ENCODE data around the gene PROP1.
"Not testable (repeated sequence)": the region's sequence is repeated elsewhere in the genome, so short reads cannot be mapped to it uniquely, and the experiment has no call there.

DNA sequence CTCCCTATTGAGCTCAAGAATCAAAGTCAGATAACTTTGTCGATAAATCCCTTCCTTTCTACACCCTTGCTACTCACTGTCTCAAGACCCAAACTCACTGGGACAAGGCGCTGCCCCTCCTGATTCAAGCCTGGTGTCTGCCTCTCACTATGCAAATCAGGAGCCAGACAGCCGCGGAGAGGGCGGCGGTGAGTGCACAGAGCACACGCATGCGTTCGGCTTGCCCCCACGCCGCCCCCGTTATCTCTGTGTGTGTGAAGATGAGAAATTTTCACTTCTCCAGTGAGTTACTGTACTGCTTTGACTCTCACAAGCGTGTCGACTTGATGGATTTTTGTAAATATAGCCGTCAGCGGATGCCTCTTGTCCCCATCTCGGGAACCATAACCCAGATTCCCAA is 47.0 kb downstream of the PROP1 start:
- not testable (repeated sequence) for TF ChIP-seq ZNF302 (CRISPR knock-in tag; IDR thresholded peaks at IDR 0.05); CHD2 (IDR thresholded peaks at IDR 0.05; ENCODE audit: low read length, partially characterized antibody); POLR2A (IDR thresholded peaks at IDR 0.05; ENCODE audit: low read length); MYC (IDR thresholded peaks at IDR 0.05; ENCODE audit: borderline replicate concordance, low read length); HOXA7 (CRISPR knock-in tag; IDR thresholded peaks at IDR 0.05); ZC3H11A (IDR thresholded peaks at IDR 0.05); RAD21 (conservative IDR thresholded peaks at IDR 0.05 in 1 of 2, IDR thresholded peaks at IDR 0.05 in 1 of 2); RCOR1 (IDR thresholded peaks at IDR 0.05; ENCODE audit: low read depth, low read length)
- TF ChIP-seq, protein P1, sequence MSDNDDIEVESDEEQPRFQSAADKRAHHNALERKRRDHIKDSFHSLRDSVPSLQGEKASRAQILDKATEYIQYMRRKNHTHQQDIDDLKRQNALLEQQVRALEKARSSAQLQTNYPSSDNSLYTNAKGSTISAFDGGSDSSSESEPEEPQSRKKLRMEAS (IDR thresholded peaks at IDR 0.05), result not testable (repeated sequence)
- TF ChIP-seq, protein P2, sequence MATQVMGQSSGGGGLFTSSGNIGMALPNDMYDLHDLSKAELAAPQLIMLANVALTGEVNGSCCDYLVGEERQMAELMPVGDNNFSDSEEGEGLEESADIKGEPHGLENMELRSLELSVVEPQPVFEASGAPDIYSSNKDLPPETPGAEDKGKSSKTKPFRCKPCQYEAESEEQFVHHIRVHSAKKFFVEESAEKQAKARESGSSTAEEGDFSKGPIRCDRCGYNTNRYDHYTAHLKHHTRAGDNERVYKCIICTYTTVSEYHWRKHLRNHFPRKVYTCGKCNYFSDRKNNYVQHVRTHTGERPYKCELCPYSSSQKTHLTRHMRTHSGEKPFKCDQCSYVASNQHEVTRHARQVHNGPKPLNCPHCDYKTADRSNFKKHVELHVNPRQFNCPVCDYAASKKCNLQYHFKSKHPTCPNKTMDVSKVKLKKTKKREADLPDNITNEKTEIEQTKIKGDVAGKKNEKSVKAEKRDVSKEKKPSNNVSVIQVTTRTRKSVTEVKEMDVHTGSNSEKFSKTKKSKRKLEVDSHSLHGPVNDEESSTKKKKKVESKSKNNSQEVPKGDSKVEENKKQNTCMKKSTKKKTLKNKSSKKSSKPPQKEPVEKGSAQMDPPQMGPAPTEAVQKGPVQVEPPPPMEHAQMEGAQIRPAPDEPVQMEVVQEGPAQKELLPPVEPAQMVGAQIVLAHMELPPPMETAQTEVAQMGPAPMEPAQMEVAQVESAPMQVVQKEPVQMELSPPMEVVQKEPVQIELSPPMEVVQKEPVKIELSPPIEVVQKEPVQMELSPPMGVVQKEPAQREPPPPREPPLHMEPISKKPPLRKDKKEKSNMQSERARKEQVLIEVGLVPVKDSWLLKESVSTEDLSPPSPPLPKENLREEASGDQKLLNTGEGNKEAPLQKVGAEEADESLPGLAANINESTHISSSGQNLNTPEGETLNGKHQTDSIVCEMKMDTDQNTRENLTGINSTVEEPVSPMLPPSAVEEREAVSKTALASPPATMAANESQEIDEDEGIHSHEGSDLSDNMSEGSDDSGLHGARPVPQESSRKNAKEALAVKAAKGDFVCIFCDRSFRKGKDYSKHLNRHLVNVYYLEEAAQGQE (IDR thresholded peaks at IDR 0.05), result not testable (repeated sequence)
- TF ChIP-seq, protein P3, sequence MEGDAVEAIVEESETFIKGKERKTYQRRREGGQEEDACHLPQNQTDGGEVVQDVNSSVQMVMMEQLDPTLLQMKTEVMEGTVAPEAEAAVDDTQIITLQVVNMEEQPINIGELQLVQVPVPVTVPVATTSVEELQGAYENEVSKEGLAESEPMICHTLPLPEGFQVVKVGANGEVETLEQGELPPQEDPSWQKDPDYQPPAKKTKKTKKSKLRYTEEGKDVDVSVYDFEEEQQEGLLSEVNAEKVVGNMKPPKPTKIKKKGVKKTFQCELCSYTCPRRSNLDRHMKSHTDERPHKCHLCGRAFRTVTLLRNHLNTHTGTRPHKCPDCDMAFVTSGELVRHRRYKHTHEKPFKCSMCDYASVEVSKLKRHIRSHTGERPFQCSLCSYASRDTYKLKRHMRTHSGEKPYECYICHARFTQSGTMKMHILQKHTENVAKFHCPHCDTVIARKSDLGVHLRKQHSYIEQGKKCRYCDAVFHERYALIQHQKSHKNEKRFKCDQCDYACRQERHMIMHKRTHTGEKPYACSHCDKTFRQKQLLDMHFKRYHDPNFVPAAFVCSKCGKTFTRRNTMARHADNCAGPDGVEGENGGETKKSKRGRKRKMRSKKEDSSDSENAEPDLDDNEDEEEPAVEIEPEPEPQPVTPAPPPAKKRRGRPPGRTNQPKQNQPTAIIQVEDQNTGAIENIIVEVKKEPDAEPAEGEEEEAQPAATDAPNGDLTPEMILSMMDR (IDR thresholded peaks at IDR 0.05), result not testable (repeated sequence)

Measured in A549 (cell line).